ENCODE measurements around the gene TBC1D22A.
"Not testable (repeated sequence)": the region's sequence is repeated elsewhere in the genome, so short reads cannot be mapped to it uniquely, and the experiment has no call there.

The TBC1D22A gene

DNA sequence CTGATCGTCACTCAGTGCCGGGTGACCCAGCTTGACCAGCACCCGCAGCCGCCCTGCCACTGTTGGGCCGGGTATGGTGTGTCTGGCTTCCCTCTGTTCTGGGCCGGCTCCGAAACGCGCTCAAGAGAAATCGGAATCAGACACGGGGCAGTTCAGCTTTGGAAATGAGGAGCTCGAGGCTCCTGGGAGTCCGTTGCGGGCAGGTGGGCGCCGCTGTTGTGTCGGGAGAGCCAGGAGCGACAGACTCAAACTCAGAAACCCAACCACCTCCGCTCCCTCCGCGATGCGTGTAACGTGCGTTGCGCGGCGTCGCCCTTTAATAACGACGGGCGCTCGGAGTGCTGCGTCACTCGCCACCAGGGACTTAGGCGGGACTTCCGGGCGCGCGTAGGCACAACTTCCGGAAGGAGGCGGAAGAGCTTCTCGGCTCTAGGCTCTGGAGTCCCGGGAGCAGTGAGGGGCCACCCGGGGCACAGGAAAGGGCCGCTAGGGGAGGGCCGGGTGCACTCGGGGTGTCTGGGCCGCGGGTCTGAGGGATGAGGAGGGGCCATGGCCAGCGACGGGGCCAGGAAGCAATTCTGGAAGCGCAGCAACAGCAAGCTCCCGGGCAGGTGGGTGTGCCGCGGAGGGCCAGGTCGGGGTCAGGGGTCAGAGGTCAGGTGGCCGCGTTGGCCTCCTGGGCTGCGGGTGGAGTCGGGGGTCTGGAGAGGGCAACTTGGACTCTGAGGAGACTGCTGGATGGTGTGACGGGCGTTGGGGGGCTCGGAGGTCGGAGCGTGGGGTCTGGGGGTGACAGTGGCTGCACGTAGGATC, at the start of gene TBC1D22A:
TBC1D22A (plus strand) TSS at position 413 of the 813 bp plus-strand sequence; CDS start at position 550, 137 bp downstream.
- peak; percentile 96 for FAIRE-seq
- peak; percentile 90 for DNase-seq (ENCODE audit: insufficient read length, low spot score)

GRCh38 chr22:46714550-46714949, 47.9 kb upstream of the TBC1D22A start:
- DNase-seq (ENCODE audit: insufficient read length, low spot score) (no peak), FAIRE-seq (no peak)

DNA sequence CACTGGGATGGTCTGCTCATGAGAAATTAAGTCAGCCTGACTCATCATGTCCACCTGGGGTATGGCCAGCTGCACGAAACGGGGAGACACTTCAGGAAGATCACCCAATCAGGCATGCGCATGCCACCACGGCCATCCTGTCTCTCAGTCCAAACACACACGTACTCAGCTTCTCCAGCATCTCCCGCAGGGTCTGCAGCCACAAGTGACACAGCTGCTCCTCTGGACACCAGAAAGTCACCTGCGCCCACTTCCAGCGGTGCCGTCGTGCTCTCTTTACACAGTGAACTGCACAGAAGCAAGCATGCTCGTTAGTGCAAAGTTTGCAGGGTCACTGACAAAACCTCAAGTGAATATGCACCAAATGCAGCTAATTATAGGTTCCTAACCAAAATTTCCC, 42.5 kb upstream of the TBC1D22A start:
- FAIRE-seq (no peak), DNase-seq (ENCODE audit: insufficient read length, low spot score) (no peak)

- no peak for DNase-seq (ENCODE audit: insufficient read length, low spot score)
- no peak for FAIRE-seq
These were observed 40.9 kb upstream of the TBC1D22A start for GRCh38 chr22:46721501-46722085.

GRCh38 chr22:46723882-46724281, 38.6 kb upstream of the TBC1D22A start:
- FAIRE-seq (no peak), DNase-seq (ENCODE audit: insufficient read length, low spot score) (no peak)

GRCh38 chr22:46725096-46725495, 37.4 kb upstream of the TBC1D22A start:
- FAIRE-seq = no peak

DNA sequence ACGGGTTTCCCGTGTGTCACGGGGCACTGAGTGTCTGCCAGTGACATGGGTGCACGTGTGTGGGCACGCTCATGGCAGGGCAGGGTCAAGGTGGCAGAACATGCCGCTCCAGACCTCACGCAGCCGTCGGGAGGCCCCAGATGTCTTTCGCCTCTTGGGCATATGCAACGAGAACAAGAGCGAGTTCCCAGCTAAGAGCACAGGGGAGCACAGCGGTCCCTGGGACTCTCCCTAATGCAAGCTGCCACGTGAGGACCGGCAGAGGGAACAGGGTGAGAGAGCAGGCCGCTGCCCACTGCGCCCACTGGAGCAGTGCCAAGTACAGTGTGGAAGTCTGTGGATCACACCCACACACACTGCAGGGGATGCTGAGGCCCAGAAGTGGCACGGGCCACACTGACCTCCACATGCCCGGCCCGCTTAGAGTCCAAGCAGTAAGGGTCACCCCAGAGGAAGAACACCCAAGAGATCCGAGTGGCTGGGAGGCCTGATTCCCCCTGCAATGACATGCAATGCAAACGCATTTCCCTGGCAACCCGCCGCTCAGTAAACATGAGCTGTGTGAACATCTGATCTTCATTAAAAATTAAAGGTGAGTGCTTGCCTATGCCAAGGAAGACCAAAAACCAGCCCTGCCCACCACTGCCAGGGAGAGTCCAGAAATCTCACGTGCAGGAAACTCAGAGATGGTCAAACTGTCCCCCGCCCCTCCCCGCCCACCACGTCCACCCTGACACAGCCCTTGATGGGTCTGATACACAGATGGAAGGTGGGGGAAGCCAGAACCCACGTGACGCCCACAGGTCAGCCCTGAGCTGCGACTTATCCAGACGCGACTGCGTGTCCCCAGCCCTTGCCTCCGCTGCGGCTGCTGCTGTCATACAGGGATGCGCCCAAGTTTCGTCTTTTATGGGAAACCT, 36.1 kb upstream of the TBC1D22A start:
- FAIRE-seq (no peak), DNase-seq (ENCODE audit: insufficient read length, low spot score) (no peak)

More at GRCh38 chr22:46725096-46725495, 37.4 kb upstream of the TBC1D22A start:
- no peak for DNase-seq (ENCODE audit: insufficient read length, low spot score)

GRCh38 chr22:46726986-46727317, 35.5 kb upstream of the TBC1D22A start:
- FAIRE-seq (peak; percentile 81), DNase-seq (ENCODE audit: insufficient read length, low spot score) (peak; percentile 56)

GRCh38 chr22:46727813-46728364, 34.6 kb upstream of the TBC1D22A start:
- FAIRE-seq (no peak), DNase-seq (ENCODE audit: insufficient read length, low spot score) (no peak)

GRCh38 chr22:46728470-46728869, 34.0 kb upstream of the TBC1D22A start:
- DNase-seq (ENCODE audit: insufficient read length, low spot score) (no peak), FAIRE-seq (no peak)

GRCh38 chr22:46730568-46731245, 31.7 kb upstream of the TBC1D22A start:
- no peak for DNase-seq (ENCODE audit: insufficient read length, low spot score)
- no peak for FAIRE-seq

DNA sequence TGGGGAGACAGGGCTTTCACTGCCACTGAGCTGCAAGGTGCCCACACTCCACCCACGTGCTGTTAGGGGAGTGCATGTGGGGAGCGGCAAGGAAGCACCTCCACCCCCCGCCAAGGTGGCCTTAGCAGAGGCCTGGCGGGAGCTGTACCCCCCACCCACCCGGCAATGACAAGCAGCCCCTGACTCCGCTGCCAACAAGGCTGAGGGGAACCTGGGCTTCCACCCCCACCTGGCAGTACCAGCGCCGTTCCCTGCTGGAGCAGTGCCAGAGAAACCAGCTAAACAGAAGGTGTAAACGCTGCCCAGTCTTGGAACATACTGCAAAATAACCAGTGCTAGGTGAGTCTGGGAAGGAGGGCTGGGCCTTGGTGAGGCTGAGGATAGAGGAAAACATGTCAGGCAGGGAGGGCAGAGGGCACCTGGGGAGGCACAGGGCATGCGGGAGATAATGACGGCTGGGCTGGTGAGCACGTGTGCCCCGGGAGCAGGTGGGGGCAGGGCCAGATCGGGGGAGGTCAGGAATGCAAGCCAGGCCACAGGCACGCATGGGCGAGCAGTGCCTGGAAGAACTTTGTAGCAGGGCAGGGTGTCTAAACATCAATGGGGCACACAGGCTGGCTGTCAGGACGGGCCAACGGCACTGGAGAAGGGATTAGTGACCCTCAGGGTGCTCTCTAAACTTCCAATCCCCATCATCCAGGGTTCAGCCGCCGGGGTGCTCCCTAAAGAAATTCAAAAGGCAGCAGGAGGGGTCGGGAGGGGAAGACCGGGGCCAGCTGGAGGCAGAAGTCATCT, 31.0 kb upstream of the TBC1D22A start:
- FAIRE-seq = no peak
- DNase-seq (ENCODE audit: insufficient read length, low spot score) = no peak

DNA sequence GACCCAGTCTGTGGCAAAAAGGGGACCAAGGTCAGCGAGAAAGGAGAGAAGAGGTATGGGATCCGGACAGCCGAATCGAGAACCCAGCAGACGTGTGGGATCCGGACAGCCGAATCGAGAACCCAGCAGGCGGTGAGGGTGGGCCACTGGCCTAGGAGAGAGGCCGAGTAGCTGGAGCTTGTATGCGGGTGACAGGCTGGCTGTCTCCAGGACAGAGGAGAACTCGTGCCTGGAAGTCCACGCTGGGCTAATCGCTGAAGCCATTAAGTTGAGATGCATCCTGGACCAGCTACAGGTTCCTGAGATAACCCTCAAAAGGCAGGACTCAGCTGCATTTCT, 30.4 kb upstream of the TBC1D22A start:
- DNase-seq (ENCODE audit: insufficient read length, low spot score) (no peak), FAIRE-seq (no peak)

GRCh38 chr22:46732513-46732912, 29.9 kb upstream of the TBC1D22A start:
- no peak for DNase-seq (ENCODE audit: insufficient read length, low spot score)

GRCh38 chr22:46734213-46734722, 28.2 kb upstream of the TBC1D22A start:
- peak; percentile 37 for FAIRE-seq
- not testable (repeated sequence) for DNase-seq (ENCODE audit: insufficient read length, low spot score)

More at GRCh38 chr22:46732513-46732912, 29.9 kb upstream of the TBC1D22A start:
- FAIRE-seq = peak; percentile 23

DNA sequence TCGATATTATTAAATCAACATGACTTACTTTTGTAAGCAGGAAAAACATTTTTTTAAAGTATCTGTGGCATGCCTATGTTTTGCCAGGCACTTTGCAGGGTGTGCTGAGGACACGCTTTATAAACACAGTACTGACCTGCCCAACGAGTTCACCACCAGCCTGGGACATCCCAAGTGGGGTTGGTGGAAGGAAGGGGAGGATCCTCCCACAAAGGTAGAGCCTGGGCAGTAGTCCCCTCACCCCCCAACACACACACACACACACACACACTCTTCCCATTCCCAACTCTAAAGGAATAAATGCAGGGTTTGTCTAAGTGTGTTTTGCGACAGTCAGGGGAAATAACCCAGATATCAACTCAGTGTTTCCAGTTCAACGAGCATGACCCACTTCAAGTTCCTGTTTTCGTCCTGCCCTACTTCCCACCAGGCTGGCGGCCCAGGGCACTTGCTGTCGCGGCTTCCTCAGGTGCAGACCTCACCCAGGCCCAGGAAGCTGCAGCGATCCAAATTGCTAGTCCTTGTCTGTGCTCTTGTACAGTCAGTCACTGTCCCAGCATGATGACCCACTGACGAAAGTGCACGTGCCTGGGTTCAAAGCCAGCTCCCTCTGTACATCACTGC, 27.5 kb upstream of the TBC1D22A start:
- peak; percentile 96 for FAIRE-seq
- peak; percentile 64 for DNase-seq (ENCODE audit: insufficient read length, low spot score)

GRCh38 chr22:46735747-46736608, 26.5 kb upstream of the TBC1D22A start:
- DNase-seq (ENCODE audit: insufficient read length, low spot score) = no peak
- FAIRE-seq = no peak

GRCh38 chr22:46736705-46737104, 25.7 kb upstream of the TBC1D22A start:
- DNase-seq (ENCODE audit: insufficient read length, low spot score) = no peak
- no peak for FAIRE-seq
